ENCODE results near the gene FLYWCH1.
A peak's percentile ranks its signal among the peaks of the same experiment; 100 is the strongest.

FLYWCH1 gene

DNA sequence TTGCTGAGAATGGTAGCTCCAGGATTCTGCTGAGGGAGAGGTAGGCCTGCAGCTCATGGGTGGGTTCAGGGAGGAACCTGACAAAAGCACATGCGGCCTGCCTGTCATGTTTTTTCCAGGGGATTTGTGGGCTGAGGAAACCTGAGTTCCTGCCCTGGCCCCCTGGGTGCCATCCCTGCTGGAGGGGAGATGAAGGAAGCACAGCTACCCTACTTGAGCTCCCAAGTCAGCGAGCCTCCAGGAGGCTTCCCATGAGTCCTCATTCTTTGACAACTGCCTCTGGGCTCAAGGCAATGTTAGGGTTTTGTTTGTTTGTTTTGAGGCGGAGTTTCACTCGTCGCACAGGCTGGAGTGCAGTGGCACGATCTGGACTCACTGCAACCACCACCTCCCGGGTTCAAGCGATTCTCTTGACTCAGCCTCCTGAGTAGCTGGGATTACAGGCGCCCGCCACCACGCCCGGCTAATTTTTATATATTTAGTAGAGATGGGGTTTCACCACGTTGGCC is 12.1 kb upstream of the FLYWCH1 start:
- DNase-seq = no peak

DNA sequence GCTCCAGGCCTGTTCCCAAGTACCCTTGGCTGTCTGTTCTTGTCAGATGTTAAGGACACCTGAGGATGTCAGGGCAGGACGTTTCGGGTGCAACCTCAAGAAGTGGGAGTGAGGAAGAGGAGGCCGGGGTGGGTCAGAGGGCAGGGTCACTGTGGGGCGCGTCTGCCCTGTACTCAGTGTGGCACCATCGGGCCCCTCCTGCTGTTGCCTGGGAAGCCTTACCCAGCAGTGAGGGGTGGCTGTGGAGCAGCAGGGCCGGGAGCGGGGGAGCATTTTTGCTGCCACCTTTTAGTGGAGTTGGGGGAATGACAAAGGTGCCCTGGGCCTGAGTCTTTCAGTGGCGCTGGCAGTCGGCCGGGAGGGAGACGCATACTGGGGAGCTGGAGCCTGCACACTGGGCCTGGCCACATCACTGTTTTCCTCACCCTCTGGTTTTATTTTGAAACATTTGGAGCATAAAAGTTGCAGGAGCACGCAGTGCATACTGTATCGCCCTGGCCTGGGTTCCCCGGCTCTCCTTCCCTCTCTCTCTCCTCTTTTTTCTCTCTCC is 11.1 kb upstream of the FLYWCH1 start:
- DNase-seq = no peak

DNA sequence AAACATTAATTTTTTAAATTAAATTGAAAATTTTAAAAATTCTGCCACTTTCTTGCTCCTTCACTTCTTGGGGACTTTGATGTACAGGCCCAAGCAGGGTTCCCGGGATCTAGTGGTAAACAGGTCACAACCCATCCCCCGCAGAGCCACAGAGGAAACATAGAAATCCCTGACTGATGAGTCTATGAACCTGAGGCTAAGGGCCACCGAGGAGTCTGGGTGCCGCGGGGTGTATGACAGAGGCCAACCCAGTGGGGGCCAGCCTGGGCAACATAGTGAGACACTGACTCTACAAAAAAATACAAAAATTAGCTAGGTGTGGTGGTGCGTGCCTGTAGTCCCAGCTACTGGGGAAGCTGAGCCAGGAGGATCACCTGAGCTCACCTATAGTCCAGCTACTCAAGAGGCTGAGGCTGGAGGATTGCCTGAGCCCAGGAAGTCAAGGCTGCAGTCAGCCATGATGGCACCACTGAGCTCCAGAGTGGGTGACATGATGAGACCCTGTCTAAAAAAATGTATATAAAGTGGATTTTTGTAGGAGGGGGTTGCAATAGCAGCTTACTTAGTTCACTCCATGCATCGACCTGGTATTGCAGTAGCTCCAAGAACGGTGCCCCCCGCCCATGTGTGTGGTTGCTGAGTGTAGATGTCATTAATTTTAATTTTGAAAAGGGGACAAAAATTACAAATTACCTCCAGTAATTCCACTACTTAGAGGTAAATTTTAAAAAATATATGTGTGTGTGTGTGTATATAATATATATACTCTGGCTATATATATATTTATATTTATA is 9.2 kb upstream of the FLYWCH1 start:
- DNase-seq = no peak

DNA sequence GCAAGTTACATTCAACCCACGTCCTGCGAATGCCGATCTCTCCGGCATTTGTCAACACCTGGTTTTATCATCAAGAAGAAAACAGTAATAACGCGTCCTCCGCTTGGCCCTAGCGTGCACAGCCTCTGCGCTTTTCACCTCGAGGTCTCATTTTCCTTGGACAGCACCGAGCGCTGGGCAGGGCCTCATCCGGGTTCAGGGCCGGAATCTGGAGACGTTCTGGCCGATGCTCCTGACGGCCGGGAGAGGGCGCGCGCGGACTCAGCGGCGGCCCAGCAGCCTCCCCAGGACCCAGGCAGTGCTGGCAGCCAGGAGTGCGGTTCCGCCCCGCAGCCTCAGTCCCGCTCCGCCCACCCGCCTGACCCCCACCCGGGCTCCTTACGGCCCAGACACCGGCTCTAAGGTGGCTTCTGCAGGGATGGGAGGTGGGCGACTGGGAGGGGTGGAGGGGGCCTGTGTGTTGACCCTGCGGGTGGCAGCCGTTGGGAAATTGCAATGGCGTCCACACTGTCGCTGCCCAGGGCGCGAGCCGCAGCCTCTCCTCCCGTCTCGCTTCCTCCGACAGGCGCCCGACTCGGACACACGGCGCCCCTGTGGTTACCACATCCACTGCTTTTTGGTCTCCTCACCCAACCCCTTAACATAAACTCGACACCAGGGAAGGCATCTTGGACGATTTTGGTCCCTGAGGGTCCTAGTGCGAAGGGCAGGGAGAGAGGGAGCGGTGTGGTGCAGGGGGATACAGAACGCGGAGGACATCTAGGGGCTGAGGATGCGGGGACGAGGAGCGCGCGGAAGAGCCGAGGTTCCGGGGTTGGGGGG is 7.4 kb upstream of the FLYWCH1 start:
- peak; percentile 70 for DNase-seq

DNA sequence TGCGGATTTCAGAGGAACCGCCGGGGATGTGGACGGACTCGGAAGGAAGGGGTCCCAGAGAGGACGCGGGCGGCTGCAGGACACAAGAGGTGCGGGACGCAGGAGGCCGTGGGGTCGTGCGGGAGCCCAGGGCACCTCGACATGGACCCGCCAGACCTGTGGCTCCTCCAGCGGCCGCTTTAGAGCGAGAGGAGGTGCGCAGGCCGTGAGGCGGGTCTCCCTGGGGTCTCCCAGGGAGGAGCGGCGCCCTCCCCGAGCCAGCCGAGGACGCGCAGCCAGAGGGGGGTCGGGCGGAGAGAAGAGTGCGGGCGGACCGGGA is 6.8 kb upstream of the FLYWCH1 start:
- DNase-seq = no peak

DNA sequence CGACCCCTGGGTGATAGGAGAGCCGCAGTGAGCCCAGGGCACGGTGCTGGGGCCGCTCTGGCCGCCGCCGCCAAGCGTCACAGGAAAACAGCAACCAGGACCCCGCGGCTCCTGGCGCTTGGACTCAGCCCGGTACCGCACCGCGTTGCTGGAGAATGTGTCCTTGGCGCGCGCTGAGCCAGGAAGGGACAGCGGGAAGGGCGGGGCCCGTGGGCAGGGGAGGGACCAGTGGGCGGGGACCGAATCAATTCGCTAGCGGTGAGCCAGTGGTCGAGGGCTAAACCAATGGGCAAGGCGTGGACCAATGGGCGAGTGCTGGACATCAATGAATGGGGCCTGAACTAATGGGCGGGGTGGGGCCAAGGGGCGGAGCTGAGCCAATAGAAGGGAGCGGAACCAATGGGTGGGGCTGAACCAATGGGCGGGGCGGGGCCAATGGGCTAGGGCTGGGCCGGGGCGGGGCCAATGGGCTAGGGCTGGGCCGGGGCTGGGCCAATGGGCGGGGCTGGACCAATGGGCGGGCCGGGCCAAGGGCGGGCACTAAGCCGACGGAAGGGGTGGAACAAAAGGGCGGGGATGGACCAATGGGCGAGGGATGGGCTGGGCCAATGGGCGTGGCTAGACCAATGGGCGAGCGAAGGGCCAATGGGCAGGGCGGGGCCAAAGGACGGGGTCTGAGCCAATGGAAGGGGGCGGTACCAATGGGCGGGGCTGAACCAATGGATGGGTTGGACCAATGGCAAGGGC is 6.3 kb upstream of the FLYWCH1 start:
- peak; percentile 81 for DNase-seq

GRCh38 chr16:2905988-2906387 is 5.7 kb upstream of the FLYWCH1 start:
- no peak for DNase-seq

GRCh38 chr16:2907084-2907753 is 4.5 kb upstream of the FLYWCH1 start:
- DNase-seq = peak; percentile 40

DNA sequence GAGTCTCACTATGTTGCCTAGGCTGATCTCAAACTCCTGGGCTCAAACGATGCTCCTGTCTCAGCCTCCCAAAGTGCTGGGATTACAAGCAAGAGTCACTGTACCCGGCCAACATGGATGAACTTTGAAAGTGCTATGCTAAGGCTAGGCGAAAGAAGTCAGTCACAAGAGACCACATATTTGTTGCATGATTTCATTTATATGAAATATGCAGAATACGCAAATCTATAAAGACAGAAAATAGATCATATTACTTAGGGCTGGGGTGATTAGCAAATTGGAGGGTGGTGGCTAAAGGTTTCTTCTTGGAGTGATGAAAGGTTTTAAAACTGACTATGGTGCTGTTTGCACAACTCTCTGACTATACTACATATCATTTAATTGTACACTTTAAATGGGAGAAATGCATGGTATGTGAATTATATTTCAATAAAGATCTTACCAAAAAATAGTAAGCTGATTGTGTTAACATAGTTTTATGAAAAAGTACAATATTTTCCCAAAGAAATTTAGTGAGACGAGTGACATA is 1.2 kb upstream of the FLYWCH1 start:
- DNase-seq = no peak

GRCh38 chr16:2912330-2913199 is 834 bp downstream of the FLYWCH1 start:
- DNase-seq = no peak

GRCh38 chr16:2913603-2914002 is 1.9 kb downstream of the FLYWCH1 start:
- DNase-seq = no peak

DNA sequence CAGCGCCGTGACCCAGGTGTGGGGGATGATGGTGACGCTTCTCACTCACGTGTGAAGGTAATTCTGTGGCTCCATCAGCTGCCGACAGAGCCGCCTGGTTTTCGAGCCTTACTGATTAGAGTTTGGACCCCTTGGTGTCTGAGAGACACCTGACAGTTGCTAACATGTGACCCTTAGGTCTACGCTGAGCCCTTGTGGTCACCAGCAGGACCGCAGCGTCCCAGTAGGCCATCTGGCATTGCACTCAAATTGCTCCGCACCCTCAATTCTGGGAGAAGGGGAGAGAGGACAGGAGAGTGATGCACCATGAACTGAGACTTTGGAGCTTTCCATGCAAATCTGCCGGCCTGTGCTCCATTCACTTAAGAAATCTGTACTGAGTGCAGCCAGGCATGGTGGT is 2.5 kb downstream of the FLYWCH1 start:
- DNase-seq = no peak

DNA sequence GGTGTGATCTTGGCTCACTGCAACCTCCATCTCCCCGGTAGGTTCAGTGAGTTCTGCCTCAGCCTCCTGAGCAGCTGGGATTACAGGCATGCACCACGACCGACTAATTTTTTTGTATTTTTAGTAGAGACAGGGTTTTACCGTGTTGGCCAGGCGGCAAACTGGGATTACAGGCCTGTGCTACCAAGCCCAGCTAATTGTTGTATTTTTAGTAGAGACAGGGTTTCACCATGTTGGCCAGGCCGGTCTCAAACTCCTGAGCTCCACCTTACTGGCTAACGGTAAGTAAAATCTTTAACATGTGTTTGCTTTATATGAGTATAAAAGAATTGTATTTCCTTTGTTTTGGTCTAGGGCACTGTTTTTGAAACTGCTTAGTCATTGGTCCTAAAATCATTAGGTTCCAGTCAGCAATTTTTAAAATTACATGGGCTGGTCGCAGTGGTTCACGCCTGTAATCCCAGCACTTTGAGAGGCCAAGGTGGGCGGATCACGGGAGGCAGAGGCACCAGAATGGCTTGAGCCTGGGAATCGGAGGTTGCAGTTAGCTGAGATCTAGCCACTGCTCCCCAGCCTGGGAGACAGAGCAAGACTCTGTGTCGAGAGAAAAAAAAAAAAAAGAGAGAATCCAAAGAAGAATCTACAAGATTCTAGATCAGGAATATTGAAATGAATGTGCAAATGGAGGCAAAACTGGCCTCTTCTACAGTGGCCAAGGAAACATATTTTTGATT is 3.6 kb downstream of the FLYWCH1 start:
- no peak for DNase-seq

DNA sequence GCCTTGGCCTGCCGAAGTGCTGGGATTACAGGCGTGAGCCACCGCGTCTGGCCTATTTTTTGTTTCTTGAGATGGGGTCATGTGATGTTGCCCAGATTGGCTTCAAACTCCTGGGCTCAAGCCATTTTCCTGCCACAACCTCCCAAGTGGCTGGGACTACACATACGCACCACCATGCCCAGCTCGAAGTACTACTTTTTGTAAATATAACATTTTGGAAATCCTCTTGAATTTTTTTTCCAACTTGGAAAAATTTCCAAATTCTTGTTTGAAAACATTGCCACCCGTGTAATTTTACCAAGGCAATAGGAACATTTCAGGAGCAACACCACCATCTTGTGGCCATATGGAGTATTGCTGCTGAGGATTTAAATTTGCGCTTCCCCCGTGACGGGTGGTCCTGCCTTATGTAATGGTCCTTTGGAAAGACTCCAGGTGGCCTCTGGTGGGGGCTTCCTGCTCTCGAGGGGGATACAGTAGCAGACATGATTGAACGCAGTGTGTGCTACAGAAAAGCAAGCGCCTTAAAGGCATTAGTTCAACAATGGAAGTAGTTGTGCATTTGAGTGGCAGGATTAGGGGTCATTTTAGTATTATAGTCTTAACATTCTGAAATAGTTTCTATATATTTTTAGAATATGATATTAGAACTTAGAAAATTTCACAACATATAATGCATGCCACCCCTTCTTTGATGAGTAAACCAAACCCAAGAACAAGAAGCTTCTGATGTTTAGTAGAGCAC is 8.0 kb downstream of the FLYWCH1 start:
- DNase-seq = peak; percentile 65

DNA sequence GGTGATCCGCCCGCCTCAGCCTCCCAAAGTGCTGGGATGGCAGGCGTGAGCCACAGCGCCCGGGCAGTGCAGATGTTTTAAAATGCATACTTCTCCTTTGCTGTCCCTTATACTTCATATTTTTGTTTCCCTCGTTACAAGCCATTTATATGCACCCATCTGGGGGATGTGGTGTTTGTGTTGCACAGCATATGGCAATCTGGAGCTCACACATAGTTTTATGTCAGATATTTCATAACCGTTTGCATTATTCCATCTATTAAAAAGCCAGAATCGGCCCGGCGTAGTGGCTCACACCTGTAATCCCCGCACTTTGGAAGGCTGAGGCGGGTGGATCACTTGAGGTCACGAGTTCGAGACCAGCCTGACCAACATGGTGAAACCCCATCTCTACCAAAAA is 11.8 kb downstream of the FLYWCH1 start:
- DNase-seq = no peak

GRCh38 chr16:2924901-2925755 is 13.4 kb downstream of the FLYWCH1 start:
- DNase-seq = no peak

- DNase-seq = no peak
Measured at GRCh38 chr16:2925951-2926649, 14.4 kb downstream of the FLYWCH1 start.

DNA sequence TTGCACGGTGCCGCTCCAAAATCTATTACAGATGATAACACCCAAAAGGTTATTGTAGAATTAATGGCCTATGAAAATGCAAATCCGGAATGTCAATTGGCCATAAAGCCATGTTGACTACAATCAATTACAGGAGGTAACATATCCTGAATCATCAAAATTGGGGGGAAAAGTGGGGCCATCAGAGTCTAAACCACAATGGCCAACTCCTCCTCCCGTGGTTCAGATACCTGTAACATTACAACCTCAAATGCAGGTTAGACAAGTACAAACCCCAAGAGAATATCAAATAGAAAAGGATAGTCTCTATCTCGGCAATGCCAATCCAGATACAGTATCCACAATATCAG is 14.9 kb downstream of the FLYWCH1 start:
- DNase-seq = no peak

Measured in activated gamma-delta T cell treated with Interleukin-2 at 50 U/mL for 16 hours (primary cell).